Naive B cell (primary cell): Measurements from ENCODE around the gene KIAA0513. TPM values are rescaled to one million over a fixed set of nuclear protein-coding genes. Genes with fewer than 3 reads are reported as not detected.

Experiments used
- ATAC-seq, 2 donors: fragments of 150-1000 bp; cut with Tn5 transposase; 2 replicates each; pipeline ENCODE4 v1.10.0; 2021; ENCODE audit warnings: low read depth in 2 of 2, mild to moderate bottlenecking in 2 of 2, moderate library complexity in 2 of 2
- DNase-seq: peaks from one replicate; pipeline ENCODE4 v3.0.0; 2022
- H3K27ac Mint-ChIP-seq, 6 donors: one replicate each; pipeline ENCODE4 v1.8.0; 2020 to 2022; ENCODE audit warnings: mild to moderate bottlenecking in 6 of 6, mixed read lengths in 6 of 6, moderate library complexity in 5 of 6, inconsistent platforms in 2 of 6
- H3K27me3 Mint-ChIP-seq, 3 donors: one replicate each; pipeline ENCODE4 v1.8.0; 2021 to 2022; ENCODE audit warnings: mixed read lengths in 3 of 3, mild to moderate bottlenecking in 1 of 3
- H3K36me3 Mint-ChIP-seq, 2 donors: one replicate each; pipeline ENCODE4 v1.8.0; 2020 to 2022; ENCODE audit warnings: mixed read lengths in 2 of 2, inconsistent platforms in 1 of 2, mild to moderate bottlenecking in 1 of 2
- H3K4me1 Mint-ChIP-seq, 3 donors: one replicate each; pipeline ENCODE4 v1.8.0; 2020 to 2022; ENCODE audit warnings: mixed read lengths in 3 of 3, inconsistent platforms in 1 of 3, mild to moderate bottlenecking in 1 of 3, moderate library complexity in 1 of 3
- H3K4me3 Mint-ChIP-seq, 8 donors: one replicate each; pipeline ENCODE4 v1.8.0; 2020 to 2022; ENCODE audit warnings: mild to moderate bottlenecking in 8 of 8, mixed read lengths in 8 of 8, moderate library complexity in 8 of 8, inconsistent platforms in 2 of 8
- H3K9me3 Mint-ChIP-seq, 7 donors: one replicate each; pipeline ENCODE4 v1.8.0; 2020 to 2022; ENCODE audit warnings: mixed read lengths in 7 of 7, mild to moderate bottlenecking in 5 of 7, inconsistent platforms in 2 of 7, moderate library complexity in 1 of 7
- polyA plus RNA-seq, 6 donors: library from polyadenylated mRNA; unstranded; fragments of 300-500 nt; fragmentation: Illumina TruSeq; gene quantifications; one replicate each; pipeline ENCODE4 v1.2.3, GENCODE V29; 2021; ENCODE audit warnings: low read depth in 6 of 6

Gene KIAA0513
- polyA plus RNA-seq, 6 donors from 2014 or later, result 0.89 to 3.1 (median 1.3) TPM

DNA sequence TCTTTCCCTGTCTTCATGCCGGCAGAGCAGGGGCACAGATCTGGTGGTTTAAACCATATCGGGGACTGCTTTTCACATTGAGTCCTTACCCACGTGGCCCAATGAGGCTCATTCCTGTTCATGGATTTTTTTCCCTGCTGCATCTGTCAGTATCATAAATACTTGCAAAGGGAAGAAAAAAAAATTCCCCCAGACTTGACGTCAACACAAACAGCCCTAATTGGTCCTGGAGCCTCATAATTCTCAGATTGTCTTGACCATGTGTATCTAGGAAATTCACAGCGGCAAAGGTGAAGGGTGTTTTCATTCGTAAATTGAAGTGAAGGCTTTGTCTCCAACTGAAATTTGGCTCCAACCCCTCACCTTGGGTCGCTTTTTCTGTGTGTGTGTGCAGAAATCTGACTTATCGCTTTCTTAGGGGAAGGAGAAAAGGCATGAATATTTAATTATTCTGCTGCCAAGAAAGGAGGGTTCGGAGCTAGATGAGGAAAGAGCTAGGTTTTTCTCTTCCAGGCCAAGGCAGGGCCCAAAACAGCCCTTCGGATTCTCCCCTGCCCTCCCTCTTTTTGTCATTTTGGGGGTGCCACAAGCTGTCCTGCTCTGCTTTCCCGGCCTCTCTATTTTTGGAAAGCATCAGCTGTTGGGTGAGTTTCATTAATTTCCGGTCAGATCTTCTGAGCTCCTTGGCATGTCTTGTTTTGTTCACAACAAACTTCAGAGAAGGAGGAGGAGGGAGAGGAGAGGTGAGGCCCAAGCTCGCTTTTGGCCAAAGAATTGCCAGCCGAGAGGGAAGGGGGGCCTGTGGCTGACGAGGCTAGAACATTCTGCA, 102.5 kb downstream of the KIAA0513 start:
- Mint-ChIP-seq H3K27ac (no peak overlapping the region), H3K9me3 (no peaks in the 10 kb centered on the region), H3K4me1 (peaks cover 0 to 2% (median 0%) of the 10 kb centered on the region in 3 donors), H3K27me3 (peaks cover 4 to 22% (median 11%) of the 10 kb centered on the region in 3 donors), H3K4me3 (no peak overlapping the region), H3K36me3 (no peaks in the 10 kb centered on the region)
- no peak for ATAC-seq
- no peak for DNase-seq

DNA sequence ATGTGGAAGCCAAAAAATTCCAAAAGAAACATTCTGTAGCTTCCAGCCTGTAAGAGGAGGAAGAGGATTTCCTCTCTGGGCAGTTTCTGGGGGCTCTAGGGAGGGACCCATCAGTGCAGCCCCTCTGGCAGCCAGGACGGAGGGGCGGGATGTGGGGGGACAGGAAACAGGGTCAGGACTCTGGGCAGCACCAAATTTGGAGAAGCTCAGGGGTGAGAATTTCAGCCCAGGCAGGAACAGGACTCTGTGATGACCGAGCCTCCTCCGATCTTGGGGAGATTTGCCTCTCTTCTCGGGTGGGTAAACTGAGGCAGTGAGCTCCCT, 103.1 kb downstream of the KIAA0513 start:
- no peak overlapping the region for H3K27ac Mint-ChIP-seq
- DNase-seq (no peak), ATAC-seq (no peak)
- H3K4me1 Mint-ChIP-seq, result peaks cover 0 to 2% (median 0%) of the 10 kb centered on the region in 3 donors
- H3K4me3 Mint-ChIP-seq, result no peak overlapping the region
- H3K27me3 Mint-ChIP-seq, result peaks cover 8 to 22% (median 11%) of the 10 kb centered on the region in 3 donors
- no peaks in the 10 kb centered on the region for H3K36me3 Mint-ChIP-seq
- no peaks in the 10 kb centered on the region for H3K9me3 Mint-ChIP-seq

DNA sequence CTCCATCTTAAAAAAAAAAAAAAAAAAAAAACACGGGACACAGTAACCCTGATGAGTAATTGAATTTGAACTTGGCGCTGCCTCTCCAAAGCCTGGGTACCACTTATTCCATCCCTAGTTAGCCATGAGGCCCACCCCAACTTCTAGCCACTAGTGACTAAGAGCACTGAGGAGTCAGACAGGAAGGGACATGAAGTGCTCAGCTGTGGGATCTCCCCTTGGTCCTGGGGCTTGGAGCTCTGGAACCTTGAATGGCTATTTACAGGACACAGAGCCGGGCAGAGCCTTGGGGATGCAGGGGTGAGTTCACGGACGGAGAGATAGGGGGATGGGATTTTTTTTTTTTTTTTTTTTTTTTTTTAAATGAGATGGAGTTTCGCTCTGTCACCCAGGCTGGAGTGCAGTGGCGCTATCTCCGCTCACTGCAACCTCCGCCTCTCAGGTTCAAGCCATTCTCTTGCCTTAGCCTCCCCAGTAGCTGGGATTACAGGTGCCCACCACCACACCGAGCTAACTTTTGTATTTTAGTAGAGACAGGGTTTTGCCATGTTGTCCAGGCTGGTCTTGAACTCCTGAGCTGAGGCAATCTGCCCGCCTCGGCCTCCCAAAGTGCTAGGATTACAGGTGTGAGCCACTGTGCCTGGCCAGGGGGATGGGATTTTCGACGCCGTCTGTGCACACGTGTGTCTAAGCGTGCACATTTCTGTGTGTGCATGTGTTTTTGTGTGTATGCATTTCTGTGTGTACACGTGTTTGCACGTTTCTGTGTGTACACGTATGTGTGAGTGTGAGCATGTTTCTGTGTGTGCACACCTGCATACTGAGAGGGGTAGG, 105.1 kb downstream of the KIAA0513 start:
- Mint-ChIP-seq H3K27me3 (peaks cover 12 to 28% (median 22%) of the 10 kb centered on the region in 3 donors), H3K4me1 (peaks cover 2 to 8% (median 7%) of the 10 kb centered on the region in 3 donors), H3K4me3 (peak overlapping the region in 1 of 8 donors; percentile 33)

DNA sequence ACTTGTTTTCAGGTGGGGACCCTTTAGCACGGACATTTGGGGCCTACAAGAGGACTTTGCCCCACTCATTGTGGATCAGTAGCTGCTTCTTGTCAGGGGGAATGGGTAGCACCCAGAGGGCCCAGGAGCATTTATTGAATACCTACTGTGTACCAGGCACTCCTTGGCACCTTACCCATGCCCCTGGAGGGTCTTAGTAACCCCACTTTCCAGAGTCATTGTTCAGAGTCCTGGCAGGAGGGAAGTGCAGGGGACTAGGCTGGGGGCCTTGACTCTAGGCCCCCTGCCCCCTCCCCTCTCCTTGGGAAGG, 105.7 kb downstream of the KIAA0513 start:
- Mint-ChIP-seq H3K4me3 (no peak overlapping the region), H3K27me3 (peaks cover 17 to 32% (median 28%) of the 10 kb centered on the region in 3 donors), H3K36me3 (peaks cover 0 to 9% of the 10 kb centered on the region in 2 donors), H3K4me1 (peaks cover 8 to 13% (median 13%) of the 10 kb centered on the region in 3 donors), H3K27ac (no peak overlapping the region), H3K9me3 (no peaks in the 10 kb centered on the region)
- DNase-seq (no peak), ATAC-seq (no peak)

More for the DNA sequence above, 105.1 kb downstream of the KIAA0513 start:
- ATAC-seq, result no peak
- H3K27ac Mint-ChIP-seq, result no peak overlapping the region
- H3K9me3 Mint-ChIP-seq, result no peaks in the 10 kb centered on the region
- no peak for DNase-seq
- H3K36me3 Mint-ChIP-seq, result peaks cover 0 to 4% of the 10 kb centered on the region in 2 donors

DNA sequence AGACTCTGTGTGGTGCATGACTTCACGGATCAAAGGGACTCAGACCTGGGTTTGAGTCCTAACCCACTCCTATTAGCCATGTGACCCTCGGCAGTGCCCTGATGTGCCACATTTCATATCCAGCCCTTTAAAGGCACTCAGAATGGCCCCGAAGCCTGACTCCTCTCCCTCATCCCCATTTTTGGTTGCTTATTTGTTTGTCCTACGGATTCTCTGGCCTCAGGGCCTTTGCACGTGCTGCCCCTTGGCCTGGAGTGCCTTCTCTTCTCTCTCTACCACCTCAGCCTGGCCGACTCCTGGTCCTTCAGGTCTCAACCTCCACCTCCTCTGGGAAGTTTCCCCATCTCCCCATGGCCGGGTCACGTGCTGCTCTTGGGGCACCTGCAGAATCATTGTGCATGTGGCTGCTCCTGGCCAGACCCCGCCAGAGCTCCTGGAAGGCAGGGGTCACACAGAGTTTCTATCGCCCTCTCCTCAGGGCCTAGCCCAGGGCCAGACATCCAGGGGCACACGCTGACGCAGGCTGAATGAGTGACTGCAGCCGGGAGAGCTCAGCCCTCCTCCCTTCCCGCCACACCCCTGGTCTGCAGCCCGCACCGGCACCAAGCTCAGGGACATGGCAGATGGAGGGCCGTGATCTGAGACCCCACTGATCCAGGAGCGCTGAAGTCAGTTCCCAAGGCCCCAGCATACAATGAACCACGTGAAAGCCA, 106.6 kb downstream of the KIAA0513 start:
- H3K27ac Mint-ChIP-seq, result no peak overlapping the region
- ATAC-seq (no peak), DNase-seq (no peak)
- peaks cover 0 to 19% of the 10 kb centered on the region in 2 donors for H3K36me3 Mint-ChIP-seq
- H3K9me3 Mint-ChIP-seq, result no peaks in the 10 kb centered on the region
- H3K4me1 Mint-ChIP-seq, result peaks cover 11 to 19% (median 17%) of the 10 kb centered on the region in 3 donors
- peaks cover 26 to 42% (median 38%) of the 10 kb centered on the region in 3 donors for H3K27me3 Mint-ChIP-seq
- H3K4me3 Mint-ChIP-seq, result no peak overlapping the region

DNA sequence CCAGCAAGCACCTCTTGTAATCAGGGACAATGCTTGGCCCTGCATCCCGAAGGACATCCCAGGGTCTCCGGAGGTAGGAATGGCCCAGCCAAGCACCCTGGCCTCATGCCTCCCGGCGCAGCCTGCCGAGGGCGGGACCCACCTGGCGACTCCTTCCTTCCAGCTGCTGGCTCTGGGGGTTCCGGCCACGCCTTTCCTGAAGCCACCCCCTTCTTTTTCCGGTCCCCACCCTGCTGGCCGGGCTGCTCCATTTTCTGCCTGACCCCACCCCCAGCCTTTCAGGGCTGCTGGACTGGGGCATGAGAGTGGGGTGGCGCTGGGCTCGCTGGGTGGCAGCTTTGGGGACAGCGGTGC, 107.2 kb downstream of the KIAA0513 start:
- Mint-ChIP-seq H3K9me3 (no peaks in the 10 kb centered on the region), H3K36me3 (peaks cover 3 to 21% of the 10 kb centered on the region in 2 donors), H3K4me1 (peaks cover 11 to 19% (median 17%) of the 10 kb centered on the region in 3 donors), H3K4me3 (no peak overlapping the region), H3K27ac (no peak overlapping the region), H3K27me3 (peaks cover 30 to 48% (median 43%) of the 10 kb centered on the region in 3 donors)
- DNase-seq, result no peak
- ATAC-seq, result no peak

DNA sequence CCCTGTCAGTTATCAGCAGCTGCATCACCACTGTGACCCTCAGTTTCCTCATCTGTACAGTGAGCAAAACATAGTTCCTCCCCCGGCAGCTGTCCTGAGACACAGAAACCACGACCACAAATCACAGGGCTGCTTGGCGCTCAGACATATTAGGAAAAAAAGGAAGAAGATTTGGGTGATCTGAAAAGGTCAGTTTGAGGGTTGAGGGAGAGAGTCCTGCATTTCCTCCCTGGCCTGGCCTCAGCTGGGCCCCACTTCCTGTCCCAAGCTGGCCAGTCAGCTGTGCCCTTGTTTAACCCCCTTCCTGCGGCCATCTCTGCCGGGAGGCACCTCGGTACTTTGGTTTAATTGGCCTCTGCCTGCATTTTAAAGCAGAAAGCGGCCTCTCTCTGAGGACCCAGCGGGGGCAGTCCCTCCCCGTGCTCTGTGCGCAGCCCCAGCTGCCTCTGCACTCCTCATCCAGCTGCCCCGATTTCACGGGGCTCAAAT, 108.7 kb downstream of the KIAA0513 start:
- H3K27me3 Mint-ChIP-seq, result peaks cover 29 to 52% (median 41%) of the 10 kb centered on the region in 3 donors
- peaks cover 5 to 21% of the 10 kb centered on the region in 2 donors for H3K36me3 Mint-ChIP-seq
- H3K27ac Mint-ChIP-seq, result no peak overlapping the region
- no peaks in the 10 kb centered on the region for H3K9me3 Mint-ChIP-seq
- peaks cover 11 to 19% (median 17%) of the 10 kb centered on the region in 3 donors for H3K4me1 Mint-ChIP-seq
- DNase-seq, result no peak
- H3K4me3 Mint-ChIP-seq, result peak overlapping the region in 3 of 8 donors; percentile 12 to 78 (median 35)
- no peak for ATAC-seq

DNA sequence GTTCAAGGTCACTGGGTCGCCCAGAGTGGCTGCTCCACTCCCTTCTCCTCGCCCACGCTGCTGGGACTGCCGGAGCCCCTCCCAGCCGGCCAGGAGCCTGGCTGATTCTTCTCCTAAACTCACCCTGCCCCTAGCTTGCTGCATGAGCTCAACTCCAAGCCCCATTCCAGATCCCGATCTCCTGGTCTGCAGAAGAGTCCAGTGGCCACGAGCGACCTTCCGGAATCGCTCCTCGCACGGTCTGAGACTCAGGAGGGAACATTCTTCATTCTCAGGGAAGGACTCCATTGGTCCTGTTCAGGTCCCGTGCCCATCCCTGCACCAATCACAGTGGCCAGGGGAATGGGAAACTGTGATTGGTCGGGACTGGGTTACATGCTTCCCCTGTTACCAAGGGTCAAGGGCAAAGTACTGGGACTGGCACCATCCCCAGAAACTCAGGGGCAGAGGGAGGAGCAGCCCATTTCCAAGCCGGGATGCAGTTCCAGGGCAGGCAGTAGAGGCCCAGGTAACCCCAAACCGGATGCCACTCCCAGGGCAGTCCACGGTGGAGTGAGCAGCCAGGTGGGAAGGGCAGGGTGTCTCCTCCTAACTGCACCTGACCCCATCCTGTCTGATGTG, 109.2 kb downstream of the KIAA0513 start:
- DNase-seq, result no peak
- H3K27ac Mint-ChIP-seq, result no peak overlapping the region
- peaks cover 29 to 58% (median 41%) of the 10 kb centered on the region in 3 donors for H3K27me3 Mint-ChIP-seq
- no peaks in the 10 kb centered on the region for H3K9me3 Mint-ChIP-seq
- peaks cover 5 to 21% of the 10 kb centered on the region in 2 donors for H3K36me3 Mint-ChIP-seq
- peaks cover 11 to 19% (median 17%) of the 10 kb centered on the region in 3 donors for H3K4me1 Mint-ChIP-seq
- peak overlapping the region in 1 of 8 donors; percentile 78 for H3K4me3 Mint-ChIP-seq
- no peak for ATAC-seq

DNA sequence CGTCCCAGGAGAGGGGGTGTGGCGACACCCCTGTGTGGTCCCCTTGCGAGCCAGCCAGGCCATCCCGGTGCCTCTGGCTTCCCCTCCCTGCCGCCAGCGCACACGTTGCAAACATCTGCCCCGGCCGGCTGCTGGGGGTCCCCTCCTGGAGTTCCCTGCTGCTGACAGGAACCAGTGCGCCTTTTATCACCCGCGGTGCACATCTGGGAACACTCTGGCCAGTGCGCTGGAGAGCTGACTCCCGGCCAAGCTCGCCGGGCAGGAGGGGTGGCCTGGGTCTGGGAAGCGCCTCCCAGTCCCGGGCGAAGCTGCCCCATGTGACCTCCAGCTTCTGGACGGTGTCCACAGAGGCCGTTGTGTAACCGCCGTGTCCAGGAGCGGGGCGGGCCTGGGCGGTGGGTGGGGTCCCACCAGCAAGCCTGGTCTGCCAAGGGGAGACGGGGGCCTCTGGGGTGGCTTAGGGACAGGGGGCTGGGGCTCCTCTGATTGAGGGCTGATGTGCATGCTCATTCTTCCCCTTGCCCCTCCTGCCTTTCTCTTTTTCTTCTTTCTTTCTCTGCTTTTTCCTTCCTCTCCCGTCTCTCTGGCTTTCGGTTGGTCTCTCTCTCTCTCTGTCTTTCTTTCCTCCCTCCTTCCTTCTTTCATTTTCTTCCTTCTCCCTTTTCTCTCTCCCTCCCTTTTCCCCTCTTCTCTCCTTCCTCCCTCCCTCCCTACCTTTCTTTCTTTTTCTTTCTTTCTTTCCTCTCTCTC, 109.9 kb downstream of the KIAA0513 start:
- Mint-ChIP-seq H3K9me3 (no peaks in the 10 kb centered on the region), H3K27me3 (peaks cover 29 to 56% (median 44%) of the 10 kb centered on the region in 3 donors), H3K4me3 (peak overlapping the region in 3 of 8 donors; percentile 9 to 53 (median 16)), H3K27ac (no peak overlapping the region), H3K4me1 (peaks cover 11 to 19% (median 17%) of the 10 kb centered on the region in 3 donors), H3K36me3 (peaks cover 5 to 21% of the 10 kb centered on the region in 2 donors)
- no peak for ATAC-seq
- no peak for DNase-seq

DNA sequence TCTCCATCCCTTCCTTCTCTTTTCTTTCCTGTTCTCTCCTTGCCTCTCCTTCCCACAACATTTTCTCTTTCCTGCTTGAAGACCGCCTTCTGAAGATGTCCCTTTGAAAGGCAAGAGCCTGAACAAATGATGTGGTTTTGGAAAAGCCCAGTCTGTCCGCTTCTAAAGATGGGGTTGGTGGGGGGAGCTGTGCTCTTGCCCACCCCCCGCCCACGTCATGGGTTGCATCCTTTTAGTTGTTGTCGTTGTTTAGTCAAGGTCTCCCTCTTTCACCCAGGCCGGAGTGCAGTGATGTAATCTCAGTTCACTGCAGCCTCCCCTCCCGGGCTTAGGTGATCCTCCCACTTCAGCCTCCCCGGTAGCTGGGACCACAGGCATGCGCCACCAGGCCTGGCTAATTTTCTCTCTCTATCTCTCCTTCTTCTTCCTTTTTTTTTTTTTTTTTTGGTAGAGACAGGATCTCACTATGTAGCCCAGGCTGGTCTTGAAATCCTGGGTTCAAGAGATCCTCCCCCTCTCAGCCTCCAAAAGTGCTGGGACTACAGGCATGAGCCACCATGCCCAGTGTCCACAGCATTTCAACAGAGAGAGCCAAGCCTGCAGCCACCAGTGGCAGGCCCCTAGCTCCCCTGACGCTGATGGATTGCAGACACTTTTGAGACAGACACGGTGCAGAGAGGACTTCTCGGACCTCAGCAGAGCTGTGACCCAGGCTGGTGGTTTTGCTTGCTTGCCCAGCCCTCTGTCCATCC, 110.7 kb downstream of the KIAA0513 start:
- peak overlapping the region in 1 of 8 donors; percentile 16 for H3K4me3 Mint-ChIP-seq

DNA sequence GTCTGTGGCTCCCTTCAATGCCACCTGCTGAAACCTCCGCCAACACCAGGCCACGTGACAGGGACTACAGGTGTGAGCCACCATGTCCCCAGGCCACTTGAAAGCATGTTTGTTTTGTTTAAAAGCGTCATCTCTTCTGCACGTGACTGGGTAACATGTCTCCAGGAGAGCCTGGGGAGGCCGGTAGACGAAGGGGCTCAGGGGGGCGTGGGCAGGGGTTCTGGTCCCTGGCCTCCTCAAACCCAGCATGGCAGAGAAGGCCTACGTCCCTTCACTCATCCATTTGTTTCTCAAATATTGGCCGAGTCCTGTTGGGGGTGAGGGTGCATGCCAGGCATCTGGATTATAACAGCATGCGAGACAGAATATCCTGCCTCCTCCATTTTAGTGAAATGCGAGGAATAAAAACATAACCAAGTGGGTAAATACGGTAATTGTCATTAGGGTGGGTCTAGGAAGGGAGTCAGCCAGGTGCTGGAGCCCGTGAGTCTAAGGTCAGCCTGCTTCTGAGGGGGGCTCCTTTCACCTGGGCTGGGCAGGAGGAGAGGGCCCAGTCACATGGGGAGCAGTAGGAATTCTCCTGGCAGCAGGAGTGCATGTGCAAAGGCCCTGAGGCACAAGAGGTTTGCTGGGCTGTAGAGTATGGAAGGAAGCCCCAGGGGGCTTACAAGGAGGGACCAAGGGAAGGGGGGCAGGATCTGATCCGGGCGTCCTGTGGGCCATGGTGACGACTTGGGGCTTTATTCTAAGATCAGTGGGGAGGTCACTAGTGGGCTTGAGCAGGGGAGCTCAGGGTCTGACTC, 111.4 kb downstream of the KIAA0513 start:
- Mint-ChIP-seq H3K9me3 (no peaks in the 10 kb centered on the region), H3K27ac (peak overlapping the region in 3 of 6 donors; percentile 10 to 81 (median 75)), H3K36me3 (peaks cover 5 to 21% of the 10 kb centered on the region in 2 donors), H3K4me3 (no peak overlapping the region), H3K4me1 (peaks cover 11 to 19% (median 17%) of the 10 kb centered on the region in 3 donors), H3K27me3 (peaks cover 29 to 54% (median 50%) of the 10 kb centered on the region in 3 donors)
- no peak for ATAC-seq
- no peak for DNase-seq

More for the DNA sequence above, 110.7 kb downstream of the KIAA0513 start:
- DNase-seq, result no peak
- Mint-ChIP-seq H3K4me1 (peaks cover 11 to 19% (median 17%) of the 10 kb centered on the region in 3 donors), H3K36me3 (peaks cover 5 to 21% of the 10 kb centered on the region in 2 donors), H3K27me3 (peaks cover 29 to 52% (median 50%) of the 10 kb centered on the region in 3 donors), H3K27ac (peak overlapping the region in 1 of 6 donors; percentile 81), H3K9me3 (no peaks in the 10 kb centered on the region)
- ATAC-seq, result no peak
